Neutrophil (primary cell): ENCODE data around the gene SERPINA1.

ENCODE experiments used
- H3K27ac ChIP-seq: fragments of 200-600 bp; sonication (generic); 2 replicates; pipeline ENCODE4 v1.5.1; 2016; ENCODE audit warnings: mild to moderate bottlenecking, moderate library complexity
- H3K27me3 ChIP-seq: fragments of 200-600 bp; sonication (generic); 2 replicates; pipeline ENCODE4 v1.6.0; 2016; ENCODE audit warnings: mild to moderate bottlenecking
- H3K36me3 ChIP-seq: fragments of 200-600 bp; sonication (generic); 2 replicates; pipeline ENCODE4 v1.5.1; 2017
- H3K4me1 ChIP-seq, 2 experiments: fragments of 200-600 bp in 1 of 2; sonication (generic) in 1 of 2; 1 replicate in 1 of 2; 2 replicates in 1 of 2; pipeline versions ENCODE4 v1.5.1 to v1.6.1; 2013 to 2016; ENCODE audit warnings: low read depth in 1 of 2, low read length in 1 of 2, mild to moderate bottlenecking in 1 of 2, moderate library complexity in 1 of 2; ENCODE audit not compliant: control insufficient read depth in 1 of 2, insufficient read depth in 1 of 2
- H3K4me3 ChIP-seq, 2 experiments: fragments of 200-600 bp in 1 of 2; sonication (generic) in 1 of 2; 1 replicate in 1 of 2; 2 replicates in 1 of 2; pipeline ENCODE4 v1.5.1; 2013 to 2016; ENCODE audit warnings: low read depth in 1 of 2, low read length in 1 of 2, mild to moderate bottlenecking in 1 of 2, moderate library complexity in 1 of 2
- H3K9me3 ChIP-seq: fragments of 200-600 bp; sonication (generic); 2 replicates; pipeline ENCODE4 v1.5.1; 2016
- CTCF ChIP-seq: fragments of 200-600 bp; sonication (generic); IDR thresholded peaks from 2 replicates; pipeline ENCODE4 v1.5.1; 2016; ENCODE audit warnings: antibody characterized with exemption

SERPINA1 gene

DNA sequence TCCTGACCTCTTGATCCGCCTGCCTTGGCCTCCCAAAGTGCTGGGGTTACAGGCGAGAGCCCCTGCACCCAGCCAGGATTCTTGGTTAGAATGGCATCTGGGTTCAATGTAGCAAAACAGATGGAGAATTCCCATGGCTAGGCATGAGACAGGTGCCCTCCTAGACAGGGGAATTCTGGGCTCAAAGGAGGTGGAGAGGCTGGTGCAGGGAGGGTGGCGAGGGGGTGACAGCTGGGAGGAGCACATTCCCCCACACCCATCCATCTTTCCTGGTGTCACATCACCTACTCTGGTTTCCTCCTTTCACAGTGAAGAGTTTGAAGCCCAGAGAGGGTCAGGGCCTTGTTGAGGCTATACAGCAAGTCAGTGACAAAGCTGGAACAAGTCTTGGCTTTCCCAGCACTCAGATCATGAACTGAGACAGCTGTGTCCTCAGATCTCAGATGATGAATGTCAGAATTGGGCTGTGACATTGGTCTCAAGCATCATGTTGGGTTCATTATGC is 2.8 kb downstream of the SERPINA1 start:
- TF ChIP-seq CTCF = no peak
- Histone ChIP-seq H3K4me1 (peaks cover 85 to 87% of the 10 kb centered on the region in 2 experiments), H3K27ac (peak overlapping the region; percentile 97), H3K36me3 (peaks cover 80% of the 10 kb centered on the region), H3K9me3 (no peaks in the 10 kb centered on the region), H3K27me3 (no peaks in the 10 kb centered on the region), H3K4me3 (peak overlapping the region; percentile 76 to 88)

DNA sequence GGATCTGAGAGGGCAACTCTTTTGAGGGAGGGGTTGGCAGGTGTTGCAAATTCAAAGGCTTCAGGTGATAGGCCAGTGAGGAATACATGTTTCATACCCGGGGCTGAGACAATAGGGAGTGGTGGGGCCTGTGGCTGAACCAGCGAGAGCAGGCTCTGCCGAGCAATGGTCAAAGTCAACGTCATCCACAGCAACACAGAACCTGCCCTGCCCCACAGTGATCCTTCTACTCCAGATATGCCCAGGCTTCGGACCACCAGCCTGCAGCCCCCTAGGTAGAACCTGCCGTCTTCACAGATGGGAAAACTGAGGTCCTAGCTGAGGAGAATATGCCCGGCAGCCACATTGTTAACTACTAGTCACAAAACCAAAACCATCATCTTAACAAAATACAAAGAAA is 4.1 kb downstream of the SERPINA1 start:
- peaks cover 75 to 77% of the 10 kb centered on the region in 2 experiments for H3K4me1 ChIP-seq
- H3K27ac ChIP-seq = peak overlapping the region; percentile 97
- no peak overlapping the region for H3K4me3 ChIP-seq
- H3K9me3 ChIP-seq = no peaks in the 10 kb centered on the region
- no peaks in the 10 kb centered on the region for H3K27me3 ChIP-seq
- peaks cover 92% of the 10 kb centered on the region for H3K36me3 ChIP-seq
- no peak for TF ChIP-seq CTCF

GRCh38 chr14:94383777-94384176 is 4.6 kb downstream of the SERPINA1 start:
- H3K4me3 ChIP-seq = no peak overlapping the region
- H3K36me3 ChIP-seq = peaks cover 94% of the 10 kb centered on the region
- no peak for TF ChIP-seq CTCF
- H3K27ac ChIP-seq = peak overlapping the region; percentile 97
- no peaks in the 10 kb centered on the region for H3K27me3 ChIP-seq
- peaks cover 5% of the 10 kb centered on the region for H3K9me3 ChIP-seq
- peaks cover 69 to 73% of the 10 kb centered on the region in 2 experiments for H3K4me1 ChIP-seq

- peaks cover 94% of the 10 kb centered on the region for H3K36me3 ChIP-seq
- no peaks in the 10 kb centered on the region for H3K27me3 ChIP-seq
- no peak for TF ChIP-seq CTCF
- H3K27ac ChIP-seq = peak overlapping the region; percentile 97
- no peak overlapping the region for H3K4me3 ChIP-seq
- H3K9me3 ChIP-seq = peaks cover 5% of the 10 kb centered on the region
- peaks cover 61 to 64% of the 10 kb centered on the region in 2 experiments for H3K4me1 ChIP-seq
Measured at GRCh38 chr14:94382716-94383596, 5.4 kb downstream of the SERPINA1 start.

DNA sequence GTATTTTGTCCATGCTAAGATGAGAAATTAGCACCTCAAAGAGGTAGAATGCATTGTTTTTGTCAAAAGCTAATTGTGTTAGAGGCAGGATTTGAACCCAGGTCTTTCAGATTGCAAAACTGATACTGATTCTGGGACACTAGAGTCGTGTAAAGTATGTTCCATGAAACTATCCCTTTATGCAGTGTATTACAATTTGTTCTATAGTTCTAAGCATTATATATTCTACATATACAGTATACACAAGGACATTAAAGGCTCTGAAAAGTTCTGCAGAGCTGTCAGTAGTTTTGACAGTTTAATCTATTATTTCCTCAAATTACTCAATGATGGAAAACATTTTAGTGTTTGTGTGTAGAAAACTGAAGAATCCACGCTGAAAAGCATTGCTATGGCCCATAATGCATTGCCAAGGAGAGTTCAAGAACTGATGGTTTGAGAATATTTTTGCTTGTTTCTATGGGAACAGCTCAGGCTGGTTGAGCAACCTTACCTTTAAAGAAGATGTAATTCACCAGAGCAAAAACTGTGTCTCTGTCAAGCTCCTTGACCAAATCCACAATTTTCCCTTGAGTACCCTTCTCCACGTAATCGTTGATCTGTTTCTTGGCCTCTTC is 6.2 kb downstream of the SERPINA1 start:
- H3K4me3 ChIP-seq = no peak overlapping the region
- no peak for TF ChIP-seq CTCF
- H3K36me3 ChIP-seq = peaks cover 97% of the 10 kb centered on the region
- peak overlapping the region; percentile 97 for H3K27ac ChIP-seq
- H3K9me3 ChIP-seq = peaks cover 5% of the 10 kb centered on the region
- H3K4me1 ChIP-seq = peaks cover 54 to 57% of the 10 kb centered on the region in 2 experiments
- H3K27me3 ChIP-seq = no peaks in the 10 kb centered on the region
